Stimulated activated CD8-positive, alpha-beta memory T cell treated with anti-CD3 and anti-CD28 coated beads, Interleukin-15, amount 100 ng/mL, for 48 hours (primary cell): Measurements from ENCODE around the gene CAMK1D.
"Not testable (repeated sequence)": the region's sequence is repeated elsewhere in the genome, so short reads cannot be mapped to it uniquely, and the experiment has no call there.

ENCODE experiments used
- DNase-seq, 2 donors: peaks; one replicate each; pipeline ENCODE4 v3.0.0-alpha.2; 2020; ENCODE audit warnings: low read depth in 2 of 2

CAMK1D gene

DNA sequence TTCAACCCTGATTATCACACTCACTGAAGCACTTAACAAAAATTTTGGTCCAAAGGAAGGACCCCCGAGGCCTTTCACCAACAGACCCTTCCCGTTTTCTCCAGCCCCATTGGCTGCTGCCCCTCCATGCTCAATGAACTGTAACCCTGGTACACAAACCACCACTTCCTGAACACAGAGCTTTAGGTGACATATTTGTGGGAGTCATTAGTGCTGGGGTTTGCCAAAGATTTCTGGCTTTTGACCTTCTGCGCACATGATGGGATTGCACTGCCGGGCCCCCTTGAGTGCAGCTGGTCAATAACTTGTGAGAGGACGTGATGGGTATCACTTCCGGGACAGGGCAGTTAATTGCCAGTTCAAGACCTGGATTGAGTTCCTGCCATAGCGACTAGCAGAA lies 9.0 kb upstream of the CAMK1D start:
- DNase-seq = no peak

DNA sequence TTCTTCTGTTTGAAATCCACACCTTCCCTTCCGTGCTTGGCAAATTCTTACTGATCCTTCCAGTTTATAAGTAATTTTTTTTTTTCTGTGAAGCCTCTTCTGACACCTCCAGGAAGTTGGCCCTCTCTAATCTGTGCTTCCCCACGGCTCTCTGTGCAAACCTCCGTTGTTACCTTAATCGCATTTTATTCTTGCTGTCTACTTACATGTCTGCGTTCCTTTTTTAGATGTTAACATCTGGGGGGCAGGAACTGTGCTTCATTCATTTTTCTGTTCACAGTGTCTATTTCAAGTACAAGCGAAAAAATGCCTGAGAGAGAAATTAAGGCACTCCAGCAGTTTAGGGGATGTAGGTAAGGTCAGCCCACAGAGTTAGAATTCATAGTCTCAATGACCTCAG lies 8.4 kb upstream of the CAMK1D start:
- DNase-seq = no peak

DNA sequence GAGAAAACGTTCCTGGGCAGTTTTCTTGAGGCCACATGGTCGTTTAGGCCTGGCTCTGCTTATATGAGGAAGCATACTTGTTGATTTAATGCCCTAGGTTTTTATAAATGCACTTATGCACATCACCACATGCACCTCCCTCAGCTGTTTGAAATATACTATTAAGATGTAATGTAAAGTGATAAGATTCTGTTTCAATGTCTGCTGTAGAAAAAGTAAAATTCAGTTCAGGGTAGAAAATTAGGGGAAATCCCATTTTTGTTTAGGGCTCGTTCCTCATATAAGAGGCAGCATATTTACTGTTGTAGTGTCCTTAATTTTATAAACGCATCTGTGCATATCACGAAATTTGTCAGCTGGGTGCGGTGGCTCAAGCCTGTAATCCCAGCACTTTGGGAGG lies 7.8 kb upstream of the CAMK1D start:
- DNase-seq = no peak

DNA sequence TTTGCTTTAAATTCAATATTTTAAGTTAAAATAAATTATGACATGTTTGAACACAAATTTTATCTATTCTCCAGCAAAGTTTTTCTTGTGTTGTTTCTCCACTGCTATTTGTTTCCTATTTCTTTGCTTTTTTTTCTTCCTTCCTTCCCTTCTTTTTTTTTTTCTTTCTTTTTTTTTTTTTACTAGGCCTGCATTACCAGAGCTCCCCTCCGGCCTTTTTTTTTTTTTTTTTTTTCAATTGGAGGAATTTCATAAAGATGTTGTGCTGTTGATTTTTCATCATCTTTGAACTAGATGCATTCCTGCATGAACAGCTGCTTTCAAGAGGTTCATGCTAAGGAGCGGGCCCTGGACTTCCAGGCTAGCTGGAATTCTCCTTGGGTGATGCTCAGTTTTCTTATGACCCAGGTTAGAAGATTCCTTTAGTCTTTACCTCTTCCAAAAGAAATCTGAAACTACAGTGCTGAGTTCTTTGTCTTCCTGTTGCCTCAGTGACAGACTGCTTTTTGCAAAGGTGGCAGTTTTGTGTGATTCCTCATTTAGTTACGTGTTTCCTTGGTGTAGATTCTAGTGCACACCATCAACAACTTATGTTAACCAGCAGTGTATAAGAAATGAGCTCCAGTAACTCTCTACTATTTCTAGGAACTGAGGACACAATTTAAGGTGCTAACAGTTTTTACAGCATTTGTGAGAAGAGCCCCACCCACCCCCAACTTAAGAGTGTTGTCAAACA lies 4.8 kb upstream of the CAMK1D start:
- no peak for DNase-seq

DNA sequence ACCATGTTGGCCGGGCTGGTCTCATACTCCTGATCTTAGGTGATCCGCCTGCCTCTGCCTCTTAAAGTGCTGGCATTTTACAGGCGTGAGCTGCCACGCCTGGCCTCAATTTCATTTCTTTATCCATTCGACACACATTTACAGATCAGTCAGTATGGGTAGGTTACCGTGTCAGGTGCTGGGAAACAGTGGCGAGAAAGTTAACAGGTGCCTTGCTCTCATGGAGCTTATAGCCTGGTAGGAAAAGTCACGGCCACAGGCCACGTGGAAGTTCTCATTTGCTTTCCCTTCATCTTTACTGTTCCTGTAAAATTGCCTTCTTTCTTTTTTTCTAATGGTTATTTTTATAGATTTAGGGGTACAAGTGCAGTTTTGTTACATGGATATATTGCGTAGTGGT lies 2.6 kb upstream of the CAMK1D start:
- no peak for DNase-seq

DNA sequence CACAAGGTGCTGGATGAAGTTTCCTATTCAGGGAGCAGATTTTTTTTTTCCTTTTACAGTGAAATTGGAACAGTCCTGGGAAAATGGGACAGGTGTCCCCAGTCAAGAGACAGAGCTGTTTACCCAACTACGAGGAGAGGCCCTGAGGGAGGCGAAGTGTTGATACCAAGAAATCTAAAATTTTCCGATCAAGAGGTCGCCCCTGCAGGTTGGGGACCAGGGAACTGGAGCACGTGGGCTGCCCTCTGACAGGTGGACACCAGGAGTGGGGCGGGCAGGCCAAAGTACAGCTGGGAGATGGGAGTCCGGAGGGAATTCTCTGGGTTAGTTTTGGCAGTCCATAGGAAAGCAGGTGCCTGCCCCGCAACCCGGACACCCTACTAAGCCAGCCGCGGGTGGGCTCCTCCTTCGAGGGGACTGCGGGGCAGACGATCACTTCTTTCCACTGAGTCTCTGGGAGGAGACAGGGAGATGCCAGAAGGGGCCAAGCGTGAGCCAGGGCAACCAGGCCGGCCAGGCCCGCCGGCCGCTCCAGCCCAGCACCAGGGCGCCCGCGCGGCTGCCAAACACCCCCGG lies 965 bp upstream of the CAMK1D start:
- no peak for DNase-seq

DNA sequence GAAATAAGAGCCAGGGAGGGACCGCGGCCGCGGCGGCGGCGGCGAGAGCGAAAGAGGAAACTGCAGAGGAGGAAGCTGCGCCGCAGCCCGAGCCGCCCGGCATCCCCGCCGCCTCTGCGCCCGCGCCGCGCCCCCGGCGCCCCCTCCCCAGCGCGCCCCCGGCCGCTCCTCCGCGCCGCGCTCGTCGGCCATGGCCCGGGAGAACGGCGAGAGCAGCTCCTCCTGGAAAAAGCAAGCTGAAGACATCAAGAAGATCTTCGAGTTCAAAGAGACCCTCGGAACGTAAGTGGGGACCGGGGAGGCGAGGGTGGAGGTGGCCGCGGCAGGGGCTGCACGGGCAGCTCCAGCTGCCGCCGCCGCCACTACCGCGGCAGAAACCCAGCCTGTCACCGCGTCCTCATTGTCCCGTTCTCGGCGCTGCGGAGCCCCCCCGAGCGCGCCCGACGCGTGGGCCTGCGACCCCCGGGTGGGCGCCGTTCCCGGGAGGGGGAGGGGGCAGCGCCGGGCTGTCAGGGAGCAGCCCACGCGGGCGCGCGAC lies 351 bp downstream of the CAMK1D start:
- DNase-seq = no peak

DNA sequence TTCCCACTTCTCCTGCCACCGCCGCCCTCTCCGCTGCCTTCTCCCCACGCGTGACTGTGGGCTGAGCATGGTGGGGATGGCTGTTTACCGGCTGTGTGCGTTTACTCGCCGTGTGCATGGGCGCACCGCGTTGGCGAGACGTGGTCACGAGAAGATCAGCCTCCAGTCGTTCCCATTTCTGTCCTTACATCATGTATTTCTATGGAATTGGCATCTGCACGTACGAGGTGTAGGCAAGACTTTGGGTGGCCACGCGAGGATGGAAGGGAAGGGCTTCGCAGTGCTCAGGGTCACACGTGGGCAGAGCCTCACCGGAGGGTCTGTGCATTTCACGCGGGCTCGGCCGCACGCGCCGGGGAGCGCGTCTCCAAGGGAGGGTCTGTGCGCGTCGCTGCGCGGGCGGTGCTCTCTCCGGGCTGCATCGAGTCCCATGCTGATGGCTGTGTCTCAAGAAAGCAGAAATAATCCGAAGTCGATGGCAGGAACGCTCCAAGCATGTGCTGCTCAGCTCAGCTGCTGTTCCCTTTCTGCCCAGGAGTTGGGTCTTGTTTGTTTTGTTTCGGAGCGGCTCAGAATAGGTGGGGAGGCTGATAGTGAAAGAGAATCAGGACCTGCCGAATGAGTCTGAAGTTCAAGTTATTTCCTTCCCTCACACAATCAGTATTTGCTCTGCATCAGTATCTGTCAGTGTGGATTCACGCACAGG lies 973 bp downstream of the CAMK1D start:
- no peak for DNase-seq

DNA sequence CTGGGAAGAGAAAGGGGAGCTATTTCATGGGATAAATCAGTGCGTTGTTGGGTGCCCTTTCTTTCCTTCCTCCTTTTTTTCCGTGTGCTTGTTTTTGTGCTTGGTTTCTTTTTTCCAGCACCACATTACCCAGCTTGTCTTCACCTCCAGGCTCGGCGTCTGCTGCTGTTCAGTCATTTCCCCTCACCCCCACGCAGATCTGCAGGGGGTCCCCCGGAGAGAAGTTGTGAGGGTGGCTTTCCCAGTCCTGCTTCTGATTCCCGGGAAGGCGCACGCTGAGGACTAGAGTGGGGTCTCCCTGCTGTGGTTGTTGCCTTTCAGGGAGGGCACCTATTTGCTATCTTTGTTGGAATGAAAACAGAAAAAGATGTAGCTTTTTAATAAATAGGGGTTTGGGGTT lies 1.6 kb downstream of the CAMK1D start:
- DNase-seq = no peak

DNA sequence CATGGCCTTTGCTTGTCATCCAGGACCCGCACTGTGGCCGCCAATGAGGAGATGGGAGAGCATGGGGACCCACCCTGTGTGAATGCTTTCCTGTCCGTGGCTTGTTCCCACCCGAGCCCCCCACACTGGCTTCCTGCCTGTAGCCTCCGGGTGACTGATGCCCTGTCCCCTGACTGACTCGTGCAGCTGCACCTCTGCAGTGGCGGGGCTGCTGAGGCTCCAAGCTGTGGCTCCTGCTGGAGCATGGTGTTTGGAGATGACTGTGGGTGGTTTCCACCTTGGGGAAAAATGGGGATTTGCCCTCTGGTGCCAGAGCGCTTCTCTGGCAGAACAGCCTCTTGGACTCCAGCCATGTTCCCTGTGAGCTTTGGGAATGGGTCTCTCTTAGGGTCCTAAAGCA lies 2.1 kb downstream of the CAMK1D start:
- no peak for DNase-seq

DNA sequence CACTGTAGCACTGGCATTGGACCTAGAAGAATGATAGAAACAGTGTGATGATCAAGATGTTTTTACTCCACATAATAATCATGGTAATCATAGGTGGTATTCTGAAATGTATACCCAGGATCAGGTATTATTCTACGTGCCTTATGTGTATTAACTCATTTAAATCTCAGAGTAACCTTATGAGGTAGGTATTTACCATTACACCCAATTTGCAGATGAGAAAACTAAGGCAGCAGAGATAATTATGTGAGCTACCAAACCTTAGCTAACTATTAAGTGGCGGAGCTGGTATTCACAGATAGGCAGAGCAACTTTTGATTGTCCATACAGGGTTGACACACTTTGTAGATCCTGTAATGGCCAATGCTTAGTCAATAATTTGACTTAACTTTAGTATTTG lies 2.5 kb downstream of the CAMK1D start:
- DNase-seq = no peak

DNA sequence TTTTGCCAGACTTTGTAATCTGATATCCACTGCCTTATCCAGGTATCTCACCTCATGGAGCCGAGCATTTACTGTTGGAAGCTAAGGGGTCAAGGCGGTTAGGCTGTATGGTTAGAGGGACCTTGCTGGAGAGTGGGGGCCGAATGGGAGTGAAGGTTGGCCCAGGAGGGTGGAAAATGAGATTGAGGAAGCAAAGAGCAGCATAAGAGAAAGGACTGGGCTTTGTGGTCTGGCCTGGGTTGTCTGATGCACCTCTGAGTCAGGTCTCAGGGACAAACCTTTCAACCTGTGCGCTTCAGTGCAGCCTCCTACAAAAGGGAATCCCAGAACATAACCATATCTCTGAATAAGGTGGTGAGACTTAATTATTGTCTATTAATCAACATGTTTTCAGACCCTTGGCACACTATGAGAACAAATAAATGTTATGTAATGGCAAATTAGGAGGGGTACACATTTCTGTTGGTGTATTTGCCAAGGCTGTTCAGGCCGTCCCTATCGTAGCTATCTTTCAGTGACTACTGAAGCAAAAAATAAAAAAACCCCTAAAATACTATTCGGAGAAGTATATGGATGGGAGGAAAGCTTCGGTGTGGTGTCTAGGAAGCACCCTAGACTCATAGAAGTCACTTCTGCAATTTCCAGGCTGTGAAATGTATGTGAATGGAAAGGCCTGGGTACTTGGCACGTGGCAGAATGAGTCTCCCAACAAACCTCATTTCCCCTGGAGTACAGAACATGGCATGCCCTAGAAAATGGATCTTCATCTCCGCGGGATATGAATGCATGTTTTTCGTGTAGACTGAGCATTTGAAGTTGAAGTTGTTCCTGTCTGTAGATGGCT lies 4.3 kb downstream of the CAMK1D start:
- no peak for DNase-seq

DNA sequence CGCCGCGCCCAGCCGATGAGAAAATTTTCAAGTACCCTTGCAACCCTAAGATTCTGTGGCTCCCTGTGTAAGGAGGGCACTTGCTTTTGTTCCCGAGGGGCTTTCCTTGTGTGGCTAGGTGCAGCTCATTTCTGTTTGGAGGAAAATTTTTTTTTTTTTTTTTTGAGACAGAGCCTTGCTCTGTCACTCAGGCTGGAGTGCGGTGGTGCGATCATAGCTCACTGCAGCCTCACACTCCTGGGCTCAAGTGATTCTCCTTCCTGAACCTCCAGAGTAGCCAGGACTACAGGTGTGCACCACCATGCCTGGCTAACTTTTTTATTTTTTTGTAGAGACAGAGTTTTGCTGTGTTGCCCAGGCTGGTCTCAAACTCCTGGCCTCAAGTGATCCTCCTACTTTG lies 5.3 kb downstream of the CAMK1D start:
- DNase-seq = not testable (repeated sequence)

DNA sequence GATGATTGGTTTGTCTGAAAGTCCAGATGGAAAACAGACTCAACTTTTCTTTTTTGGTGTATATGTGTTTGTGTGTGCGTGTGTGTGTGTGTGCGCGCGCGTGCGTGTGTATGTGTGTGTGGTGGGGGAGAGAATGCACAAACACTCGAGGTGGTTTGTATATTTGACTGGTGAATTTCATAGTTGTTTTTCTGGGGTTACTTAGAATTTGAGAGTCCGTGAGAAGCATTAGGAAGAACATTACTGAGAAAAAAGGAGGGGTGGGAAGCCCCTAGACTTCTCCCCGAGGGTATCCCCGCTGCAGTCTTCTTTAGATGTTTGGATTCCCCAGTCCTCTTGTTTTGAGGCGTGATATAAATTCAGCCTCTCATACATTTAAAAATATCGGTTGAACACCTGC lies 6.0 kb downstream of the CAMK1D start:
- DNase-seq = no peak

DNA sequence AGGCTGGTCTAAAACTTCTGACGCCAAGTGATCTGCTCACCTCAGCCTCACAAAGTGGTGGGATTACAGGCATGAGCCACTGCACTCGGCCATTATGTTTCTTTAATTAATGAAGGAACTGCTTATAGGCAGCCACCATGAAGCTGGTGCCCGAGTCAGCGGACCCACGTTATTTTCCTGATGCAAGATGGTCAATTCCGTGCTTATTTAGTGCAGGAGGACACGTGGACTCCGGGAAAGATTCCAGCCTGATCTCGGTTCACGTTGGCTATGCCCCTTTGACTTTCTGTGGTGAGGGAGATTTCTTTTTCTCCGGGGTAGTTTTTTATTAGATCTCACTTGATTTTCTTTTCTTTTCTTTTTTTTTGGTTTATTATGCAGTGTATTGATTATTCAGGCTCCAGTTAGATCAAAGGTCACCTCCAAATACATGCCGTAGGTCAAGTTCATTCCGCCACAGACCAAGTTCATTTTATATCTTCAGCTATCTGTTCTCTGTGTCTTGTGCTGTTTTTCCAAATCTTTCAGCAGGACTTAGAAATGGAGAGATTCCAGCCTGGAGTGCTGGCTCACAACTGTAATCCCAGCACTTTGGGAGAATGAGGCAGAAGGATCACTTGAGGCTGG lies 8.3 kb downstream of the CAMK1D start:
- DNase-seq = no peak

DNA sequence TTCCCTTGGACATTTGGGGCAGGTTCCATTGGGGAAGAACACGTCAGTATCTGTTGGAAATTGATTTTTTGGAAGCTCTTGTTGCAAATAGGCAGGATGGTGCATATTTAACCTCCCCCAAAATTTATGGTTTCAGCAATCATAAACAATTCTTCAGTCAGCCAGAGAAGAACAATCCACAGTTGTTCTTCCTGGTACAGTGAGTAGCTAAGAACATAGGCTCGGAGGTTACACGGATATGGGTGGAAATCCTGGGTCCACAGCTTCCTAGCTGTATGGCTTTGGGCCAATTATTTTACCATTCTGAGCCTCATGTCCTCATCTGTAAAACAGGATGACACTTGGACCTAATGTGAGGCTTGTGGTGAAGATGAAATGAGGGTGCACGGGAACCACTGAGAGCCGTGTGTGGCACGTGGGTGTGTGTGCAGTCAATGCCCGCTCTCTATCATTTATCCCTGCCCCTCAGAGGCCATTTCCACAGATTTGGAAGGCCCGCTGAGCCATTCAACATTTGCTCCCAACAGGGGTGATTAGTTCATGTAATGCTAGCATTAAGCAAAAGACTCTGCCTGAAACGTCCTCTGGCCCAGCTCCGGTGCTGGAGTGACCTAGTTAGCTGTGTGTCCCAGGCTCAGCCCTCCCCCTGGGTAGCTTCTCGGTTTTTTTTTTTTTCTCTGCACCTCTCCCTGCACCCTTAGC lies 9.7 kb downstream of the CAMK1D start:
- no peak for DNase-seq

DNA sequence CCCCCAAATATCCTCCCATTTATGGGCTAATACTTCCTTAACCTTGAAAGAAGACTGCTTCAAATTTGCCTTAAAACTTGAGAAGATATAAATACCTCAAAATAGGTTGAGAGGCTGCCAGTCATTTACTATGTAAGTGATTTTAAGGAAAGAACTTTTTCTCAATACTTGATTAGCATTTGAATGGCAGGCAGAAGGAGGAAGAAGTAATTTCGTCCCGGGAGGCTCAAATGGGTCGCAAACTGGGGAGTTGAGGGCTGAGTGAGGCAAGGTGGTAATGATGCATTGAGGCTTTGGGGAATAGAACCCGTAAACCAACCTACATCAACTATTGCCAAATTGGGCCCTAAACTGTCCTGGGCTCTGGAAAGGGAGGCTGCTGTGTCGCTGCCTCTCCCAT lies 11.1 kb downstream of the CAMK1D start:
- DNase-seq = no peak

DNA sequence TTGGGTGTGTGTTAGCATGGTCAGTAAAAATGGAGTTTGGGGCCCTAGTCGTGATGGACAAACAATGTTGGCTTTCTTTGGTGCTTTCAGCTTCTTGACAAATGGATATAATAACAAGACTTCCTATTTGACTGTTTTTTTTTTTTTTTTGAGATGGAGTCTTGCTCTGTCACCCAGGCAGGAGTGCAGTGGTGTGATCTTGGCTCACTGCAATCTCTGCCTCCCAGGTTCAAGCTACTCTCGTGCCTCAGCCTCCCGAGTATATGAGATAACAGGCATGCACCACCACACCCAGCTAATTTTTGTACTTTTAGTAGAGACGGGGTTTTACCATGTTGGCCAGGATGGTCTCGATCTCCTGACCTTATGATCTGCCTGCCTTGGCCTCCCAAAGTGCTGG lies 11.8 kb downstream of the CAMK1D start:
- not testable (repeated sequence) for DNase-seq

DNA sequence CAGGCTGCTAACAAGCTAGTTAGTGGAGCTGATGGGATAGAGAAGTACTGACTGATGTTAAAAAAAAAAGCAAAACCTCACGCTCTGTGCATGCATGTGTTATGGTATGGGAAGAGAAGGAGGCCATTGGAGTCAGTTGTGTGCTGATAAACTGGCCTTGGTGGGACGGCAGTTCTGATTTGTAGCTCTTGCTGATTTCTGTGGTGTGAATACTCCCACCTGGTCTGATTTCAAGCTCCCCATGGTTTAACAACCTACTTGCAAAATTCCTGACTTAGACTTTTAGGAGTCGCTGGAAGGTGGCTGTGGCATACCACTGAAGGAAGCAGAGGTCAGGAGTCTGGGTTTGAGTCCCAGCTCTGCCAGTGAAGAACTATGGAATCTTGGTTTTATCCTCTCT lies 15.2 kb downstream of the CAMK1D start:
- no peak for DNase-seq

DNA sequence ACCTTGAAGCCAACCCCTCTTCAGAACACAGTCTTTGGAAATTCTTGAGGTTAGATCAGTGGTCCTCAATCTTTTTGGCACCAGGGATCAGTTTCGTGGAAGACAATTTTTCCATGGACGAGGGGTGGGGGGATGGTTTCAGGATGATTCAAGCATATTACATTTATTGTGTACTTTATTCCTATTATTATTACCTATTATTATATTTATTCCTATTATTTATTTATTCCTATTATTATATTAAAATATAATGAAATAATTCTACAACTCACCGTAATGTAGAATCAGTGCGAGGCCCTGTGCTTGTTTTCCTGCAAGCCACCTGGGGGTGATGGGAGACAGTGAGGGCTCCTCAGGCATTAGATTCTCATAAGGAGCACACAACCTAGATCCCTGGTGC lies 17.9 kb downstream of the CAMK1D start:
- no peak for DNase-seq

DNA sequence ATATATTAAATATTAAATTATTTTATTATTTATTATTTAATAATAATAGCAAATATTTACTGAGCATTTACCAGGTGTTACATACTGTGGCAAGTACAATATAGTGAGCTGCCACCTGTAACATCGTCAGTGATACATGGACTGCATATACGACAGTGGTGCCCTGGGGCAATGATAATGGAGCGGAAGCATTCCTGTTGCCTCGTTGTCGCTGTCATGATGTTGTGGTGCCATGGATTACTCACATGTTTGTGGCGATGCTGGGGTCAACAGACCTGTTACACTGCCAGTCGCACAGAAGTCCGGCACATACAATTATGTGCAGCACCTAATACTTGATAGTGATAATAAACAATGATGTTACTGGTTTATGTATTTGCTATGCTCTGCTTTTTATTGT lies 20.6 kb downstream of the CAMK1D start:
- no peak for DNase-seq
